HG03432 (cell line): ENCODE measurements around the gene STRIP2.
"Not testable (repeated sequence)": the region's sequence is repeated elsewhere in the genome, so short reads cannot be mapped to it uniquely, and the experiment has no call there.

Experiments used
- ATAC-seq: cut with Tn5 transposase; IDR thresholded peaks from one replicate; pipeline ENCODE4 v1.9.1; 2021; ENCODE audit warnings: mild to moderate bottlenecking, moderate library complexity; ENCODE audit not compliant: unreplicated experiment

Gene STRIP2

GRCh38 chr7:129433847-129434674 is at the start of gene STRIP2:
TSS of gene STRIP2 (plus strand) at chr7:129434432. CDS start at chr7:129434473, 41 bp downstream.
- ATAC-seq = peak; percentile 98

GRCh38 chr7:129385116-129385515 is 49.1 kb upstream of the STRIP2 start:
- ATAC-seq = no peak

GRCh38 chr7:129385598-129385997 is 48.6 kb upstream of the STRIP2 start:
- ATAC-seq = no peak

- no peak for ATAC-seq
These were observed 47.7 kb upstream of the STRIP2 start for GRCh38 chr7:129386506-129386905.

- no peak for ATAC-seq
These were observed 46.7 kb upstream of the STRIP2 start for GRCh38 chr7:129387537-129387936.

- ATAC-seq = no peak
These were observed 45.7 kb upstream of the STRIP2 start for GRCh38 chr7:129388333-129389098.

GRCh38 chr7:129389829-129390228 is 44.4 kb upstream of the STRIP2 start:
- ATAC-seq = no peak

GRCh38 chr7:129390314-129390713 is 43.9 kb upstream of the STRIP2 start:
- ATAC-seq = no peak

GRCh38 chr7:129391546-129392171 is 42.6 kb upstream of the STRIP2 start:
- ATAC-seq = no peak

- no peak for ATAC-seq
These were observed 41.0 kb upstream of the STRIP2 start for GRCh38 chr7:129393255-129393654.

- ATAC-seq = no peak
These were observed 40.1 kb upstream of the STRIP2 start for GRCh38 chr7:129394101-129394500.

GRCh38 chr7:129394982-129395914 is 39.0 kb upstream of the STRIP2 start:
- no peak for ATAC-seq

GRCh38 chr7:129401228-129401966 is 32.8 kb upstream of the STRIP2 start:
- no peak for ATAC-seq

GRCh38 chr7:129401967-129402860 is 32.0 kb upstream of the STRIP2 start:
- peak; percentile 80 for ATAC-seq

- no peak for ATAC-seq
These were observed 28.7 kb upstream of the STRIP2 start for GRCh38 chr7:129405527-129405926.

GRCh38 chr7:129410238-129410637 is 24.0 kb upstream of the STRIP2 start:
- not testable (repeated sequence) for ATAC-seq

- ATAC-seq = no peak
These were observed 21.7 kb upstream of the STRIP2 start for GRCh38 chr7:129412501-129412900.

- ATAC-seq = no peak
These were observed 17.2 kb upstream of the STRIP2 start for GRCh38 chr7:129417073-129417472.
